IMR-90 (cell line): ENCODE data around the gene KCNMA1.

Source experiments
- BHLHE40 ChIP-seq: fragments of 150-350 bp; IDR thresholded peaks from 2 replicates; pipeline ENCODE4 v1.6.1; 2016; ENCODE audit warnings: mild to moderate bottlenecking, low read depth, low read length
- CEBPB ChIP-seq: IDR thresholded peaks from 2 replicates; pipeline ENCODE4 v1.6.1; 2012; ENCODE audit warnings: low read depth, low read length, improper control_type of control experiment
- CHD1 ChIP-seq: IDR thresholded peaks from 2 replicates; pipeline ENCODE4 v1.6.1; 2012; ENCODE audit warnings: low read depth, low read length, improper control_type of control experiment
- CTCF ChIP-seq: conservative IDR thresholded peaks from 2 replicates; pipeline ENCODE4 v1.5.1; 2012; ENCODE audit warnings: mild to moderate bottlenecking, low read depth, low read length, improper control_type of control experiment
- ELK1 ChIP-seq: fragments of 150-350 bp; IDR thresholded peaks from 2 replicates; pipeline ENCODE4 v1.6.1; 2016; ENCODE audit warnings: low read depth, mild to moderate bottlenecking, low read length, moderate library complexity, borderline replicate concordance
- FOS ChIP-seq: fragments of 150-350 bp; IDR thresholded peaks from 2 replicates; pipeline ENCODE4 v1.6.1; 2016; ENCODE audit warnings: low read depth, low read length
- MAFK ChIP-seq: IDR thresholded peaks from 2 replicates; pipeline ENCODE4 v1.6.1; 2012; ENCODE audit warnings: low read depth, low read length, improper control_type of control experiment
- NFE2L2 ChIP-seq: fragments of 150-350 bp; IDR thresholded peaks from 2 replicates; pipeline ENCODE4 v1.6.1; 2016; ENCODE audit warnings: low read depth, mild to moderate bottlenecking, low read length
- POLR2A ChIP-seq: IDR thresholded peaks from 2 replicates; pipeline ENCODE4 v1.6.1; 2012; ENCODE audit warnings: mild to moderate bottlenecking, low read depth, low read length
- RAD21 ChIP-seq: IDR thresholded peaks from 2 replicates; pipeline ENCODE4 v1.6.1; 2012; ENCODE audit warnings: low read length, improper control_type of control experiment
- RFX5 ChIP-seq: IDR thresholded peaks from 2 replicates; pipeline ENCODE4 v1.8.0; 2012; ENCODE audit warnings: low read depth, mild to moderate bottlenecking, low read length, moderate library complexity
- SMC3 ChIP-seq: fragments of 150-350 bp; IDR thresholded peaks from 2 replicates; pipeline ENCODE4 v1.6.1; 2016; ENCODE audit warnings: low read depth, mild to moderate bottlenecking, antibody characterized with exemption, low read length, moderate library complexity
- USF2 ChIP-seq: fragments of 150-350 bp; IDR thresholded peaks from 2 replicates; pipeline ENCODE4 v1.6.1; 2017; ENCODE audit warnings: mild to moderate bottlenecking, antibody characterized with exemption, low read length, low read depth

- TF ChIP-seq POLR2A = no peak
- no peak for TF ChIP-seq CTCF
- no peak for TF ChIP-seq RFX5
- peak; percentile 16; the same call in 1 of the 2 replicates for TF ChIP-seq RAD21
- no peak for TF ChIP-seq BHLHE40
- TF ChIP-seq CHD1 = no peak
- TF ChIP-seq USF2 = no peak
- no peak for TF ChIP-seq MAFK
- no peak for TF ChIP-seq FOS
- TF ChIP-seq SMC3 = no peak
- no peak for TF ChIP-seq ELK1
- TF ChIP-seq CEBPB = no peak
- TF ChIP-seq NFE2L2 = no peak
Observed at GRCh38 chr10:77267703-77268675, 369.6 kb downstream of the KCNMA1 start.
